Left renal pelvis (tissue), 4 donors: ENCODE data around the gene OR10J1. TPM values are rescaled to one million over a fixed set of nuclear protein-coding genes. Genes with fewer than 3 reads are reported as not detected.

ENCODE experiments used
- DNase-seq, 4 donors: peaks; one replicate each; pipeline ENCODE4 v3.0.0-alpha.2; 2013; ENCODE audit warnings: low read depth in 4 of 4, low spot score in 3 of 4
- polyA plus RNA-seq, 4 donors: library from polyadenylated mRNA; unstranded; fragments of 120-200 nt; gene quantifications; one replicate each; pipeline ENCODE4 v1.2.1, GENCODE V29; 2013; ENCODE audit not compliant: insufficient read length in 4 of 4

OR10J1 gene
- polyA plus RNA-seq, 4 donors, result 0.04 to 0.08 TPM; not detected in 2

- DNase-seq, result no peak
These were observed 44.0 kb downstream of the OR10J1 start for GRCh38 chr1:159483501-159483900.

Other genes with a start within 250 kb of the OR10J1 start
- gene ACKR1, start 234.8 kb upstream of the OR10J1 start, polyA plus RNA-seq, result 1 to 10 TPM in 1 of 4 donors, under 1 TPM in 3; 0.13 to 2.5 (median 0.38) TPM
- under 1 TPM; 0.23 to 0.82 (median 0.53) TPM for gene FCER1A, start 137.4 kb upstream of the OR10J1 start, polyA plus RNA-seq
- gene OR10J4, start 7.5 kb upstream of the OR10J1 start, polyA plus RNA-seq, result not detected
- gene OR10J5, start 96.3 kb downstream of the OR10J1 start, polyA plus RNA-seq, result not detected
- not detected for gene APCS, start 148.1 kb downstream of the OR10J1 start, polyA plus RNA-seq